NT2/D1 (cell line): ENCODE results near the gene RAI1.

Experiments
- DNase-seq: peaks from one replicate; pipeline ENCODE4 v3.0.0-alpha.2; 2011; ENCODE audit warnings: low read depth, low spot score
- H3K27me3 ChIP-seq: 2 replicates; pipeline ENCODE4 v1.6.0; 2011; ENCODE audit warnings: mild to moderate bottlenecking; ENCODE audit not compliant: insufficient read length, insufficient read depth
- H3K36me3 ChIP-seq: 2 replicates; pipeline ENCODE4 v1.6.1; 2011; ENCODE audit warnings: mild to moderate bottlenecking, low read length, mixed read lengths; ENCODE audit not compliant: insufficient read depth, insufficient read length
- H3K4me1 ChIP-seq: 2 replicates; pipeline ENCODE4 v1.5.1; 2011; ENCODE audit not compliant: insufficient read depth, insufficient read length
- H3K4me3 ChIP-seq: 2 replicates; pipeline ENCODE4 v1.5.1; 2011; ENCODE audit warnings: low read depth; ENCODE audit not compliant: insufficient read length
- H3K9ac ChIP-seq: 2 replicates; pipeline ENCODE4 v1.6.0; 2011; ENCODE audit warnings: low read depth; ENCODE audit not compliant: insufficient read length
- H3K9me3 ChIP-seq: 2 replicates; pipeline ENCODE4 v1.5.1; 2011; ENCODE audit warnings: mild to moderate bottlenecking, low read length; ENCODE audit not compliant: insufficient read depth
- SUZ12 ChIP-seq: IDR thresholded peaks from 2 replicates; pipeline ENCODE4 v1.6.1; 2011; ENCODE audit not compliant: insufficient read length, insufficient read depth; ENCODE audit errors: extremely low read depth
- YY1 ChIP-seq: IDR thresholded peaks from 2 replicates; pipeline ENCODE4 v1.6.1; 2011; ENCODE audit not compliant: insufficient read length, insufficient read depth
- ZNF274 ChIP-seq: IDR thresholded peaks from 2 replicates; pipeline ENCODE4 v1.6.1; 2011; ENCODE audit warnings: mild to moderate bottlenecking, low read depth, low read length

Gene RAI1

DNA sequence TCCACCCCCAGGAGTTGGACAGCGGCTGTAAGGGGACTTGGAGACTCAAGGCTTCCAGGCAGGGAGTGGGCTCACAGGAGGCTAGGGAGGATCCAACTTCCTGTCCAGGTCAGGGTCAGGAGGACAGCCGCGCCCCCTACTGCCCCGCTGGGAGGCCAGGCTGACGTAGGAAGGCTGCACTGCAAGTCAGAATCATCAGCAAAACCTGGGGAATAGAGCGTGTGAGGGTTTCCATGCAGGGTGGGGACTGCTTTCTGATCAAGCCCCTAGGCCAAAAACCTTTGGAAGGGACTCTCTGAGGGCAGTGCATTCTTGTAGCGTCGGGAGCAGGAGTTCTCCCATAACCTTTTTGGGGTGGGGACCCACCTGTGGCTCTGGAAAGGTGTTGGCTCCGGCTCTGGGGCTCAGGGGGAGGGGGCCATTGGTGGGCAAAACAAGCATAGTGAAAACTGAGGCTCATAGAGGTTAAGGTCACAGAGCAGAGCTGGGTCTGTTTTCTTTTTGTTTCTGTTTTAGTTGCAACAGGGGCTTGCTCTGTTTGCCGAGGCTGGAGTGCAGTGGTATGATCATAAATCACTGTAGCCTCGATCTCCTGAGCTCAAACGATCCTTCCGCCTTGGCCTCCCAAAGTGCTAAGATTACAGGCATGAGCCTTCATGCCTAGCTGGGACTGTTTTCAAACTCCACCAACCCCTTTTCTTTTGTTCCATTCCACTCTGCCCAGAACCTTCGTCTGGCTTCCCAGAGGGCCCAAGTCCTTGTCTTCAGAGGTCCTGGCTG lies 22.1 kb downstream of the RAI1 start:
- H3K9me3 ChIP-seq, result no peaks in the 10 kb centered on the region
- peaks cover 36% of the 10 kb centered on the region for H3K4me1 ChIP-seq
- TF ChIP-seq ZNF274 (no peak), YY1 (no peak), SUZ12 (no peak)
- peaks cover 9% of the 10 kb centered on the region for H3K36me3 ChIP-seq
- H3K9ac ChIP-seq, result no peak overlapping the region
- no peak overlapping the region for H3K4me3 ChIP-seq
- no peak for DNase-seq
- peaks cover 92% of the 10 kb centered on the region for H3K27me3 ChIP-seq

DNA sequence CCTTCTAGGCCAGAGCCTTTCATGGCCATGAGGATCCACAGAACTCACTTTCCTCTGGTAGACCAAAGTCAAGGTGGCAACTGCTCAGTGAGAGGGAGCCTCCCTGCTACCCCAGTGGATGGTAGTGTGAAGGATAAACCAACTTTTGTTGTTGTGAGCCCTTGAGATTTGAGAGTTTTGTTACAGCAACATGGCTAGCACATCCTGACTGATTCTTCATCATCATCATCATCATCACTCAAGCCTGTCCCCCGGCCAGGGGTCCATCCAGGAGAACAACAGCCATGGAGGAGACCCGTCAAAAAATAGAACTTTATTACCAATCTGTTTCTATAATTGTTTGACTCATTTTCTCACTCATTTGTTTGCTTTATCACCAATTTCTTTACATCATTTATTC lies 23.7 kb downstream of the RAI1 start:
- H3K9ac ChIP-seq, result no peak overlapping the region
- no peak overlapping the region for H3K4me3 ChIP-seq
- peaks cover 37% of the 10 kb centered on the region for H3K4me1 ChIP-seq
- peaks cover 9% of the 10 kb centered on the region for H3K36me3 ChIP-seq
- no peaks in the 10 kb centered on the region for H3K9me3 ChIP-seq
- DNase-seq, result no peak
- no peak for TF ChIP-seq SUZ12
- TF ChIP-seq ZNF274, result no peak
- TF ChIP-seq YY1, result no peak
- H3K27me3 ChIP-seq, result peaks cover 90% of the 10 kb centered on the region

DNA sequence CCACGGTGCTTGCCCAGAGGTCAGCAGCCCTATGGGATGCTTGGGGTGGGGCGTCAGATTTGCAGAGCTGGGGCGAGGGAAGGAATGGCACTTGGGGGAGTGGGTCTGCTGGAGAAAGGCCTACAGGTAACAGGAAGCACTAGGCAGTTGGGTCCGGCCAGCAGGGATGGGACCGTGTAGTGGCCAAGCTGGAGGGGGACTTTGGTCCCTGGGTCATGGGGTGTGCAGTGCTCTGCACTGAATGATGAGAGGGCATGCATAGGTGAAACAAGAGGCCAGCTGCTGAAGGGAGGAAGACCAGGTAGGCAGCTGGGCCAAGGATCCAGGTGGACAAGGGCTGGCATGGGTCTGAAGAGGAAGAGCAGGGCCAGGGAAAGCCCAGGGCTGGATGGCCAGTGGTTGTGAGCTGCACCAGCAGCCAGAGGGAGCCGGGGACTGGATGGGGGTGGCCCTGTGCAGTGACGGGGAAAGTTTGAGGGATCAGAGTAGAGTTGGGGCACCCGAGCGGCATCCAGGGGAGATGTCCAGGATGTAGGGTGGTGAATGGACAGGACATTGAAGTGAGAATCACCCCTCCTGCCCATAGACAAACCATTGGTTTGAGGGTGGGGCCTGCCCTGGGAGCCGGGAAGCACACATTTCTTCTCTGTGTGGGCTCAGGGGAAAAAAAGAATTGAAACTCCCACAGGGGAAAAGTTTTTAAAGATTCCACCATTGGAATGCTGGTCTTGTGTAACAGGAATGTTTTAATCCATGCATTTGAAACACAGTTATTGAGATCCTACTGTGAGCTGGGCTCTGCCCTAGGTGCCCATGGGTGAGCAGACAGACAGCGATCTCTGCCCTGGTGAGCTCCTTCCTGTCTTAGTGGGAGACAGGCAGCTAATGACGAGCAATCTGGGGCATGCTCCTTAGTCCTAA lies 25.1 kb downstream of the RAI1 start:
- no peaks in the 10 kb centered on the region for H3K9me3 ChIP-seq
- peaks cover 39% of the 10 kb centered on the region for H3K4me1 ChIP-seq
- H3K4me3 ChIP-seq, result no peak overlapping the region
- no peak for DNase-seq
- H3K36me3 ChIP-seq, result peaks cover 9% of the 10 kb centered on the region
- H3K9ac ChIP-seq, result no peak overlapping the region
- TF ChIP-seq YY1, result no peak
- TF ChIP-seq ZNF274, result no peak
- TF ChIP-seq SUZ12, result no peak
- H3K27me3 ChIP-seq, result peaks cover 82% of the 10 kb centered on the region

DNA sequence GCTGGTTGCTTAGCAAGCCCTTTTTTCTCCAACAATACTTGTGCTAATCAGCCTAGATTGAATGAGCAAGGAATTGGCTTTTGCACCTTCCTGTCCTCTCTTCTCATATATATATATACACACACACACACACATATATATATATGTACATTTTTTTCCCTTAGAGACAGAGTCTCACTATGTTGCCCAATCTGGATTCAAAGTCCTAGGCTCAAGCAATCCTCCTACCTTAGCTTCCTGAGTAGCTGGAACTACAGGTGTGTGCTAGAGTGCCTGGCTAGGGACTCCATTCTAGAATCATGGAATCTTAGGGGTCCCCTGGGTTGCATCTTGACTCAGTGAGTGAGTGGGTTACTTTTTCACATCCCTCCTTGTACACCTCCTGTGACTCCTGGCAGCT lies 27.0 kb downstream of the RAI1 start:
- DNase-seq, result no peak
- Histone ChIP-seq H3K9me3 (no peaks in the 10 kb centered on the region), H3K4me1 (peaks cover 33% of the 10 kb centered on the region), H3K36me3 (peaks cover 9% of the 10 kb centered on the region), H3K9ac (no peak overlapping the region), H3K27me3 (peaks cover 63% of the 10 kb centered on the region), H3K4me3 (no peak overlapping the region)
- TF ChIP-seq YY1 (no peak), SUZ12 (no peak), ZNF274 (no peak)

DNA sequence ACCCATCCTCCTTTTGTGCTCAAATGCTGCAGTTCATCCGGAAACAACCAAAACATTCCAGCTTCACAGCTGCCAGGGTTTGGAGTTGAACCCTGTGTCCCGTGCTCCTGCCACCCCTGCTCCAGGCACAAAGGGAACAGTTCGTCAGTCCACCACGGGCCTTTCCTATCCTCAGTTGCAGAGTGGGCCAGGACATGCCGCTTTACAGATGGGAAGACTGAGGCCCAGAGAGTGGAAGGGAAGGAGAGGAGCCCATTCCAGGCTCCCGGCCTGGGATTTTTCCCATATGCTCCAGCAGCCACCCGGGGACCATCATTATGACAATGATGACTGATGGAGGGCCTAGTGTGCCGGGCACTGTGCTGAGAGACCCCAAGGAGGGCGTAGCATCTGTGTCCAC lies 27.6 kb downstream of the RAI1 start:
- no peak for DNase-seq
- peaks cover 8% of the 10 kb centered on the region for H3K36me3 ChIP-seq
- no peaks in the 10 kb centered on the region for H3K9me3 ChIP-seq
- peaks cover 32% of the 10 kb centered on the region for H3K4me1 ChIP-seq
- no peak for TF ChIP-seq SUZ12
- no peak overlapping the region for H3K4me3 ChIP-seq
- no peak overlapping the region for H3K9ac ChIP-seq
- peaks cover 58% of the 10 kb centered on the region for H3K27me3 ChIP-seq

DNA sequence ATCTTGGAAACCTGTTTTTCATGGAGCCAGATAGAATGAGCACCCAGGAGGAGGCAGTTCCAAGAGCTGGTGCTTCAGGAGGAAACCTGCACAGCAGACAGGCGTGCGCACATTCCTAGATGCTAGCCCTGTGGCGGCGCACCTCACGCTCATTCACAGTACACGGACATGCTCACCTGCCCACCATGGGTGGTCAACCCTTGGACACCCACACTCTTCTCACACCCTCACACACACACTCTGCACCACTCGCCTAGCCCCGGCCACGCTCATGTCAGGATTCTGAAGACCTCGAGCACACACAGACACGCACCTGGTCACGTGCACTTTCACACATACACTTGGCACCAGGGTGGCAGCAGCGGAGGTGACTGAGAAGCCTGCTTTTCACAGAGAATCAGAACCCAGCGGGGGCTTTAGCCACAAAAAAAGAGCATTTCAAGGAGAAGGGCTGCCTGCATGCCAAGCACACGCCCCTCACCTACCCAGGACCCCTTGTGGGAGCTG lies 28.6 kb downstream of the RAI1 start:
- peak overlapping the region; percentile 42 for H3K9ac ChIP-seq
- no peaks in the 10 kb centered on the region for H3K9me3 ChIP-seq
- H3K4me1 ChIP-seq, result peaks cover 38% of the 10 kb centered on the region
- H3K4me3 ChIP-seq, result no peak overlapping the region
- peaks cover 3% of the 10 kb centered on the region for H3K36me3 ChIP-seq
- H3K27me3 ChIP-seq, result peaks cover 58% of the 10 kb centered on the region
- no peak for DNase-seq
- no peak for TF ChIP-seq ZNF274
- no peak for TF ChIP-seq YY1
- TF ChIP-seq SUZ12, result no peak

DNA sequence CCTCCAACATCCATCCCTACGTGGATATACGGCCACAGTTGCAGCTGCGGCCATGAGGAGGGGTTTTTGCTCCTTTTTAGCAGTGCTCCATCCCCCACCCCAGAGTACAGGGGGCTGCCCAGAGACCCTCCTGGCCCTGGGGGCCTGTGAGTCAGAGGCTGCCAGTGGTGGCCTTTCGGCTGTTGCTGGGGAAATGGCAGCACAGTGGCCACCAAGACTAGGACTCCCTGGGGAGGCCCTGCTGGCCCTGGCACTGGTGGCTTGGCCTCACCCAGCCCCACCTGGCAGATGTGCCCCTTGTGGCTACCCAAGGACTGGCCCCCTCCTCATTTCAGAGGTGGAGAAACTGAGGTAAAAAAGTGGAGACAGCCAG lies 29.1 kb downstream of the RAI1 start:
- Histone ChIP-seq H3K36me3 (no peaks in the 10 kb centered on the region), H3K27me3 (peaks cover 58% of the 10 kb centered on the region), H3K9me3 (no peaks in the 10 kb centered on the region), H3K4me1 (peaks cover 38% of the 10 kb centered on the region), H3K9ac (peak overlapping the region; percentile 42), H3K4me3 (no peak overlapping the region)
- DNase-seq, result no peak
- TF ChIP-seq SUZ12 (no peak), ZNF274 (no peak), YY1 (no peak)
